ENCODE data around the gene RGPD8. TPM values are rescaled to one million over a fixed set of nuclear protein-coding genes. Genes with fewer than 3 reads are reported as not detected.

The RGPD8 gene
- total and polyA plus RNA-seq, 2 of the 13 experiments (the other 11 are each of a cell fraction or from before 2014, with no cell fraction given), result 2.3 to 12.8 TPM

DNA sequence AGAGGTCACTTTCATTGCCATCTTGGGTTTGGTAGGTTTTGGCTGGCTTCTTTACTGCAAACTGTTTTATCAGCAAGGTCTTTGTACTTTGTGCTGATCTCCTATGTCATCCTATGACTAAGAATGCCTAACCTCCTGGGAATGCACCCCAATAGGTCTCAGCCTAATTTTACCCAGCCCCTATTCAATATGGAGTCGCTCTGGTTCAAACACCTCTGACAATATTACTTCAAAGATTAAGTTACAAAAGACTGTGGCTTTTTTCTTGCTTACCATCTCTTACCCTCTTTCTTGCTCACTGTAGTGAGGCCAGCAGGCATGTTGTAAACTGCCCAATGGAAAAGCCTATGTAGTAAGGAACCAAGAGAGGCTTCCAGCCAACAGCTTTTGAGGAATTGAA lies 17.9 kb upstream of the RGPD8 start:
- no TSS peak for BruUV-seq (replicated peaks)
- Histone ChIP-seq H2AFZ (ENCODE audit: low read length) (no peak overlapping the region), H3K4me2 (ENCODE audit: low read depth, low read length) (no peak overlapping the region), H3K36me3 (replicated peaks in 1 of 2; ENCODE audit: control insufficient read depth in 1 of 2, insufficient read depth in 2 of 2, low read length in 2 of 2) (no peaks in the 10 kb centered on the region), H3K27me3 (ENCODE audit: control insufficient read depth in 1 of 2, insufficient read depth in 2 of 2, low read length in 2 of 2) (no peaks in the 10 kb centered on the region), H4K20me1 (ENCODE audit: insufficient read depth, low read length) (no peaks in the 10 kb centered on the region), H3K27ac (ENCODE audit: extremely low read length, insufficient read depth, low read length) (no peak overlapping the region), H3K79me2 (ENCODE audit: insufficient read depth, low read length) (no peaks in the 10 kb centered on the region), H3K4me1 (ENCODE audit: insufficient read depth, low read length) (peaks cover 9% of the 10 kb centered on the region), H3K9ac (ENCODE audit: insufficient read depth, low read depth, low read length) (no peak overlapping the region), H3K9me3 (ENCODE audit: low read length) (no peaks in the 10 kb centered on the region), H3K4me3 (replicated peaks in 1 of 3; ENCODE audit: insufficient read depth in 1 of 3, low read depth in 2 of 3, low read length in 3 of 3) (no peak overlapping the region)
- intact Hi-C loops (cut with micrococcal nuclease; ENCODE audit: unreplicated experiment) (no loop called here), in situ Hi-C loops (cut with HindIII; ENCODE audit: extremely low pct_ligation_motif_present, low pct_unique_long_range_greater_than_20kb) (no loop called here)
- CTCF ChIA-PET (ENCODE audit: low intra/inter-chr PET ratio, low total read pairs), result no interaction called here
- 57% methylated on average over 1 of the region's 1 CpG for WGBS (ENCODE audit: low lambda C conversion rate)
- TF ChIP-seq HNF4A (CRISPR knock-in tag; IDR thresholded peaks at IDR 0.05), result 0 out of 2 replicates have a peak, but pooled peaks have one; percentile 8
- no peak for TF ChIP-seq ZNF547 (CRISPR knock-in tag; IDR thresholded peaks at IDR 0.05)
- TF ChIP-seq ZNF782 (CRISPR knock-in tag; IDR thresholded peaks at IDR 0.05; ENCODE audit: borderline replicate concordance), result no peak
- POLR2A ChIA-PET, result no interaction called here
- peak; percentile 27; the same call in 2 of the 3 replicates for ATAC-seq
- no peak for FAIRE-seq
- DNase-seq (ENCODE audit: low spot score), result no peak

DNA sequence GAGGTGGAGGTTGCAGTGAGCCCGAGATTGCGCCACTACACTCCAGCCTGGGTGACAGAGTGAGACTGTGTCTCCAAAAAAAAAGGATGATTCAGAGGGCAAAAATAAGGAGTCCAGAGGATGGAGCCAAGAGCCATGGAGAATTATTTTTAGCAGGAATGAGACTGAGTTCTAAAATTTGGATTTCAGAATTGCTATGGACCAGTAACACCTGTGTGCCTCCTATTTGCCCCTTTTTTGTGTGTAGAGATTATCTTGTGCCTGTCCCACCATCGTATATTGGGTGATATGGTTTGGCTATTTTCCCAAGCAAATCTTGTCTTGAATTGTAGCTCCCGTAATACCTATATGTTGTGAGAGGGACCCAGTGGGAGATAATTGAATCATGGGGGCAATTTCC lies 16.4 kb upstream of the RGPD8 start:
- Histone ChIP-seq H3K9me3 (ENCODE audit: low read length) (no peaks in the 10 kb centered on the region), H3K9ac (ENCODE audit: insufficient read depth, low read depth, low read length) (no peak overlapping the region), H3K4me1 (ENCODE audit: insufficient read depth, low read length) (peaks cover 9% of the 10 kb centered on the region), H3K27me3 (ENCODE audit: control insufficient read depth in 1 of 2, insufficient read depth in 2 of 2, low read length in 2 of 2) (no peaks in the 10 kb centered on the region), H3K27ac (ENCODE audit: extremely low read length, insufficient read depth, low read length) (no peak overlapping the region), H3K36me3 (replicated peaks in 1 of 2; ENCODE audit: control insufficient read depth in 1 of 2, insufficient read depth in 2 of 2, low read length in 2 of 2) (no peaks in the 10 kb centered on the region), H3K4me2 (ENCODE audit: low read depth, low read length) (no peak overlapping the region), H4K20me1 (ENCODE audit: insufficient read depth, low read length) (no peaks in the 10 kb centered on the region), H3K4me3 (replicated peaks in 1 of 3; ENCODE audit: insufficient read depth in 1 of 3, low read depth in 2 of 3, low read length in 3 of 3) (no peak overlapping the region), H2AFZ (ENCODE audit: low read length) (no peak overlapping the region), H3K79me2 (ENCODE audit: insufficient read depth, low read length) (no peaks in the 10 kb centered on the region)
- WGBS (ENCODE audit: low lambda C conversion rate), result 49% methylated on average over 4 of the region's 4 CpGs
- intact Hi-C loops (cut with micrococcal nuclease; ENCODE audit: unreplicated experiment), result no loop called here
- DNase-seq (ENCODE audit: low spot score) (no peak), FAIRE-seq (no peak), ATAC-seq (no peak)
- in situ Hi-C loops (cut with HindIII; ENCODE audit: extremely low pct_ligation_motif_present, low pct_unique_long_range_greater_than_20kb), result loop anchor here (25.0 kb wide), 1 partner anchor 188 kb away; the partner anchor contains the start of gene ZC3H8
- ChIA-PET POLR2A (no interaction called here), CTCF (ENCODE audit: low intra/inter-chr PET ratio, low total read pairs) (no interaction called here)
- BruUV-seq (replicated peaks), result no TSS peak
- TF ChIP-seq KMT2B (CRISPR knock-in tag; IDR thresholded peaks at IDR 0.05) (no peak), KMT2A (CRISPR knock-in tag; IDR thresholded peaks at IDR 0.05) (no peak), SOX5 (CRISPR knock-in tag; IDR thresholded peaks at IDR 0.05; ENCODE audit: borderline replicate concordance) (no peak), FOXK1 (CRISPR knock-in tag; IDR thresholded peaks at IDR 0.05; ENCODE audit: borderline replicate concordance, low read depth) (no peak), ZKSCAN1 (IDR thresholded peaks at IDR 0.05; ENCODE audit: low read length) (no peak), SKI (IDR thresholded peaks at IDR 0.05; ENCODE audit: partially characterized antibody) (no peak), JDP2 (CRISPR knock-in tag; IDR thresholded peaks at IDR 0.05; ENCODE audit: borderline replicate concordance) (no peak), PTBP1 (IDR thresholded peaks at IDR 0.05; ENCODE audit: low read depth, low read length, poor library complexity, severe bottlenecking) (no peak)
- TF ChIP-seq, protein P1, sequence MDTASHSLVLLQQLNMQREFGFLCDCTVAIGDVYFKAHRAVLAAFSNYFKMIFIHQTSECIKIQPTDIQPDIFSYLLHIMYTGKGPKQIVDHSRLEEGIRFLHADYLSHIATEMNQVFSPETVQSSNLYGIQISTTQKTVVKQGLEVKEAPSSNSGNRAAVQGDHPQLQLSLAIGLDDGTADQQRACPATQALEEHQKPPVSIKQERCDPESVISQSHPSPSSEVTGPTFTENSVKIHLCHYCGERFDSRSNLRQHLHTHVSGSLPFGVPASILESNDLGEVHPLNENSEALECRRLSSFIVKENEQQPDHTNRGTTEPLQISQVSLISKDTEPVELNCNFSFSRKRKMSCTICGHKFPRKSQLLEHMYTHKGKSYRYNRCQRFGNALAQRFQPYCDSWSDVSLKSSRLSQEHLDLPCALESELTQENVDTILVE (CRISPR knock-in tag; IDR thresholded peaks at IDR 0.05), result no peak
- TF ChIP-seq, protein P2, sequence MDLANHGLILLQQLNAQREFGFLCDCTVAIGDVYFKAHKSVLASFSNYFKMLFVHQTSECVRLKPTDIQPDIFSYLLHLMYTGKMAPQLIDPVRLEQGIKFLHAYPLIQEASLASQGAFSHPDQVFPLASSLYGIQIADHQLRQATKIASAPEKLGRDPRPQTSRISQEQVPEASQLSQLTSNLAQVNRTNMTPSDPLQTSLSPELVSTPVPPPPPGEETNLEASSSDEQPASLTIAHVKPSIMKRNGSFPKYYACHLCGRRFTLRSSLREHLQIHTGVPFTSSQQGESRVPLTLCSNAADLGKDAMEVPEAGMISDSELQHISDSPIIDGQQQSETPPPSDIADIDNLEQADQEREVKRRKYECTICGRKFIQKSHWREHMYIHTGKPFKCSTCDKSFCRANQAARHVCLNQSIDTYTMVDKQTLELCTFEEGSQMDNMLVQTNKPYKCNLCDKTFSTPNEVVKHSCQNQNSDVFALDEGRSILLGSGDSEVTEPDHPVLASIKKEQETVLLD (CRISPR knock-in tag; IDR thresholded peaks at IDR 0.05; ENCODE audit: low read depth), result no peak
- TF ChIP-seq, protein P3, sequence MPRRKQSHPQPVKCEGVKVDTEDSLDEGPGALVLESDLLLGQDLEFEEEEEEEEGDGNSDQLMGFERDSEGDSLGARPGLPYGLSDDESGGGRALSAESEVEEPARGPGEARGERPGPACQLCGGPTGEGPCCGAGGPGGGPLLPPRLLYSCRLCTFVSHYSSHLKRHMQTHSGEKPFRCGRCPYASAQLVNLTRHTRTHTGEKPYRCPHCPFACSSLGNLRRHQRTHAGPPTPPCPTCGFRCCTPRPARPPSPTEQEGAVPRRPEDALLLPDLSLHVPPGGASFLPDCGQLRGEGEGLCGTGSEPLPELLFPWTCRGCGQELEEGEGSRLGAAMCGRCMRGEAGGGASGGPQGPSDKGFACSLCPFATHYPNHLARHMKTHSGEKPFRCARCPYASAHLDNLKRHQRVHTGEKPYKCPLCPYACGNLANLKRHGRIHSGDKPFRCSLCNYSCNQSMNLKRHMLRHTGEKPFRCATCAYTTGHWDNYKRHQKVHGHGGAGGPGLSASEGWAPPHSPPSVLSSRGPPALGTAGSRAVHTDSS (CRISPR knock-in tag; conservative IDR thresholded peaks at IDR 0.05), result no peak

All from HepG2 (cell line).